Activated T-helper 1 cell treated with anti-CD3 and anti-CD28 coated beads, Interleukin-12 subunit alpha, Interleukin-12 subunit beta, Interleukin-2, Interleukin-4 antibody, amounts not matched to agents 30 ng/mL and 10 ng/mL and 1 ng/mL, durations not matched to agents 14 hours and 24 hours and 36 hours (primary cell): ENCODE data around the gene DIPK1A. TPM values are rescaled to one million over a fixed set of nuclear protein-coding genes. Genes with fewer than 3 reads are reported as not detected.

Experiments used
- DNase-seq: peaks from one replicate; pipeline ENCODE4 v3.0.0; 2021; ENCODE audit warnings: low spot score
- H3K27ac Mint-ChIP-seq: one replicate; pipeline ENCODE4 v1.8.0; 2021; ENCODE audit warnings: mild to moderate bottlenecking, mixed read lengths
- H3K27me3 Mint-ChIP-seq: one replicate; pipeline ENCODE4 v1.8.0; 2022; ENCODE audit warnings: mild to moderate bottlenecking, moderate library complexity, mixed read lengths; ENCODE audit not compliant: insufficient read depth
- H3K36me3 Mint-ChIP-seq: one replicate; pipeline ENCODE4 v1.8.0; 2021; ENCODE audit warnings: low read depth, mixed read lengths
- H3K4me1 Mint-ChIP-seq: one replicate; pipeline ENCODE4 v1.8.0; 2021; ENCODE audit warnings: low read depth, mixed read lengths
- H3K4me3 Mint-ChIP-seq: one replicate; pipeline ENCODE4 v1.8.0; 2021; ENCODE audit warnings: mild to moderate bottlenecking, moderate library complexity, mixed read lengths
- H3K9me3 Mint-ChIP-seq: one replicate; pipeline ENCODE4 v1.8.0; 2021; ENCODE audit warnings: mixed read lengths
- intact Hi-C: fragments of 100-400 bp; cut with micrococcal nuclease; formaldehyde crosslinking; loops from one replicate; pipeline ENCODE4 v1.15.1; 2024
- total RNA-seq: library from RNA; stranded (reverse); gene quantifications from 2 replicates; pipeline ENCODE4 v1.2.3, GENCODE V29; 2022

DIPK1A gene
- total RNA-seq, 1 donor from 2014 or later = 20.8 TPM

- H3K27me3 Mint-ChIP-seq = peaks cover 40% of the 10 kb centered on the region
- no peaks in the 10 kb centered on the region for H3K4me1 Mint-ChIP-seq
- intact Hi-C loops = no loop called here
- H3K36me3 Mint-ChIP-seq = peaks cover 1% of the 10 kb centered on the region
- H3K4me3 Mint-ChIP-seq = no peak overlapping the region
- H3K9me3 Mint-ChIP-seq = no peaks in the 10 kb centered on the region
- H3K27ac Mint-ChIP-seq = no peak overlapping the region
- DNase-seq = no peak
Measured at GRCh38 chr1:92797297-92797696, 164.0 kb downstream of the DIPK1A start.

- Mint-ChIP-seq H3K27me3 (peaks cover 52% of the 10 kb centered on the region), H3K4me1 (no peaks in the 10 kb centered on the region), H3K36me3 (no peaks in the 10 kb centered on the region), H3K27ac (no peak overlapping the region), H3K9me3 (no peaks in the 10 kb centered on the region), H3K4me3 (no peak overlapping the region)
- intact Hi-C loops = no loop called here
- no peak for DNase-seq
Measured at GRCh38 chr1:92795166-92795565, 166.1 kb downstream of the DIPK1A start.

- Mint-ChIP-seq H3K4me1 (no peaks in the 10 kb centered on the region), H3K9me3 (no peaks in the 10 kb centered on the region), H3K4me3 (no peak overlapping the region), H3K27ac (no peak overlapping the region), H3K36me3 (no peaks in the 10 kb centered on the region), H3K27me3 (peaks cover 66% of the 10 kb centered on the region)
- intact Hi-C loops = no loop called here
- DNase-seq = no peak
Measured at GRCh38 chr1:92792340-92792782, 168.9 kb downstream of the DIPK1A start.

Other genes starting within 250 kb of the DIPK1A start
- gene EVI5, start 176.4 kb downstream of the DIPK1A start, total RNA-seq = 11.0 and 11.3 TPM in 2 replicates
- gene RPL5, start 129.4 kb downstream of the DIPK1A start, total RNA-seq = 1,115 and 1,120 TPM in 2 replicates
- 68.4 and 71.0 TPM in 2 replicates for gene MTF2, start 117.8 kb upstream of the DIPK1A start, total RNA-seq
- 46.7 and 48.7 TPM in 2 replicates for gene TMED5, start 219.0 kb upstream of the DIPK1A start, total RNA-seq
- gene CCDC18, start 219.3 kb upstream of the DIPK1A start, total RNA-seq = 11.6 and 17.1 TPM in 2 replicates